Gastrocnemius medialis (tissue), 4 donors: ENCODE results near the gene ADAM17.

Experiments
- POLR2A ChIP-seq, 2 donors: fragments of 450-650 bp; IDR thresholded peaks; one replicate each; pipeline ENCODE4 v1.6.1; 2017; ENCODE audit warnings: antibody characterized with exemption in 2 of 2, mild to moderate bottlenecking in 2 of 2, moderate library complexity in 2 of 2
- TF ChIP-seq, protein P1 (sequence below), 5 experiments: fragments of 450-650 bp in 3 of 5; fragments of 200-600 bp in 2 of 5; sonication (generic) in 2 of 5; IDR thresholded peaks in 4 of 5; conservative IDR thresholded peaks in 1 of 5; 1 replicate in 4 of 5; 2 replicates in 1 of 5; pipeline ENCODE4 v1.5.1; 2016 to 2019; ENCODE audit warnings: antibody characterized with exemption in 5 of 5, mild to moderate bottlenecking in 3 of 5, moderate library complexity in 3 of 5

- TF ChIP-seq, protein P1, sequence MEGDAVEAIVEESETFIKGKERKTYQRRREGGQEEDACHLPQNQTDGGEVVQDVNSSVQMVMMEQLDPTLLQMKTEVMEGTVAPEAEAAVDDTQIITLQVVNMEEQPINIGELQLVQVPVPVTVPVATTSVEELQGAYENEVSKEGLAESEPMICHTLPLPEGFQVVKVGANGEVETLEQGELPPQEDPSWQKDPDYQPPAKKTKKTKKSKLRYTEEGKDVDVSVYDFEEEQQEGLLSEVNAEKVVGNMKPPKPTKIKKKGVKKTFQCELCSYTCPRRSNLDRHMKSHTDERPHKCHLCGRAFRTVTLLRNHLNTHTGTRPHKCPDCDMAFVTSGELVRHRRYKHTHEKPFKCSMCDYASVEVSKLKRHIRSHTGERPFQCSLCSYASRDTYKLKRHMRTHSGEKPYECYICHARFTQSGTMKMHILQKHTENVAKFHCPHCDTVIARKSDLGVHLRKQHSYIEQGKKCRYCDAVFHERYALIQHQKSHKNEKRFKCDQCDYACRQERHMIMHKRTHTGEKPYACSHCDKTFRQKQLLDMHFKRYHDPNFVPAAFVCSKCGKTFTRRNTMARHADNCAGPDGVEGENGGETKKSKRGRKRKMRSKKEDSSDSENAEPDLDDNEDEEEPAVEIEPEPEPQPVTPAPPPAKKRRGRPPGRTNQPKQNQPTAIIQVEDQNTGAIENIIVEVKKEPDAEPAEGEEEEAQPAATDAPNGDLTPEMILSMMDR (IDR thresholded peaks at IDR 0.05 in 4 of 5, conservative IDR thresholded peaks at IDR 0.05 in 1 of 5) = no peak
- TF ChIP-seq POLR2A (IDR thresholded peaks at IDR 0.05) = peak; percentile 40 to 51
Measured at GRCh38 chr2:9565436-9566153, 10.0 kb upstream of the ADAM17 start.
